GM18909 (cell line): ENCODE measurements around the gene SYT9.
A peak's percentile ranks its signal among the peaks of the same experiment; 100 is the strongest.

Source experiments
- ATAC-seq: cut with Tn5 transposase; IDR thresholded peaks from one replicate; pipeline ENCODE4 v1.9.1; 2021; ENCODE audit warnings: mild to moderate bottlenecking; ENCODE audit not compliant: unreplicated experiment, poor library complexity

The SYT9 gene

GRCh38 chr11:7418061-7418460 lies 166.4 kb downstream of the SYT9 start:
- no peak for ATAC-seq

DNA sequence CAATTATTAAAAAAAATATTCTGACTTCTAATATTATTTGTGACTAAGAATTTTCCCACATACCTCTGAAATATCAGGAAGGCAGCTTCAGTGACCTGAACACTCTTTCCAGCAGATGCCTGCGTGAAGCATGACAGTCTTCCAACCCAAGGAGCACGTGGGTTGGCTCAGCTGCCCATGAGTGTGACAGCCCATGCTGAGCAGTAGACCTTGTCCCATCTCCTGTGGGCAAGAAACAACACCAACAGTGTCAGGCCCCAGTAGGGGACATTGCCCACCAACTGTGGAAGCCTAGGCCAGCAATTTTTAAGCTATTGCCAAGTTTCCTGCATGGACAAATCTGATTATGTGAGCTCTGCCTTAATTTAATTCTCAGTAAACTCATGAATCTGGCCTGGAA lies 167.2 kb downstream of the SYT9 start:
- ATAC-seq, result no peak

GRCh38 chr11:7421136-7421535 lies 169.4 kb downstream of the SYT9 start:
- ATAC-seq, result no peak

DNA sequence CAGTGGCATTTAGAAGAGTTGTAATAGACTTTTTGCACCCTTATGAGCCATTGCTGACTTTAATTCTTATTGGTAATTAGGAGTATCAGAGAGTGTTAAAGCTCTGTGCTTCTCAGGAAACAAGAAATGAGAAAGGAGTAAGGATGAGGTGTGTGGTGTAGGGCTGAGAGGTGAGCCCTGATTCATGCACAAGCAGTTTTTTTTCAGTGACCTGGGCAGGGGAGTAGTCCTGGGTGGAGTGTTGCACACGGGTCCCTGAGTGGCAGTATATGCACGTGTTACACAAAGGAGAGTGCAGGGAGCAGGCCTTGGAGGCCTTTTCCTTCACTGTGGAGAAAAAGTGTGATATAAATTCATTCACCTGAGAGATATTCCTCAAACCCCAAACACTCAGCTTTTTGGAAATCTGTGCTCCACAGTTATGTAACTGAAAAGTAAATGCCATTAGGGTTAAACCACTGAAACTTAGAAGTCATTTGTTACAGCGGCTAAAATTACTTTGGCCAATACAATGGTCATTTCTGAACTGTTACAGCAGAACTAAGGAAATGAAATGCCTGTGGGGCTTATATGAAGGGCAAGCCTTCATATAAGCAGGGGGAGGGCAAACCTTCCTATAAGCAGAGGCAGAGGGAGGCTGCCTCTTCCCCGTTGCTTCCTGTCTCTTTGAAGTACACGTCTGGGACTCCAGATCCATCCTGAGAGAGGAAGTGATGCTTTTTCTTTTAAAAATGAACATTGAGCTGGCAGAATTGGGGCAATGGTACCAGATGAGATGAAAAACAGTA lies 171.0 kb downstream of the SYT9 start:
- no peak for ATAC-seq

DNA sequence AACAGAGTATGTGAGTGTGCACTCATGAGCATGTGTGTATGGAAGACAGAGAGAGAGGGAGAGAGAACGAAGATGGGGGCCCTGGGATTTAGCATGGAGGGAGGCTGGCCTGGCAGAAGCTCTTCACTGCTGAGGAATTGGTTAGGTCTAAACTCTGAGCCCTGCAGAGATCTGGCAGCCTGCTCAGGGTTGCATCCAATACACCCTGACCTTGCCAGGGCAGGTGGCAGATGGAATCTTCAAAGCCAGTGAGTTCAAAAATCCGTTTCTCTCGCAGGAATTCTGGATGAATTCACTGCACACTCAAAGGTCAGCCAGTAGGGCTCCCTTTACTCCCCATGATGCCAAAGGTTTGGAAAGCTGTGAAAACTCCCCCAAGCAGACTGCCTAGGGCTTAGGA lies 172.2 kb downstream of the SYT9 start:
- no peak for ATAC-seq

DNA sequence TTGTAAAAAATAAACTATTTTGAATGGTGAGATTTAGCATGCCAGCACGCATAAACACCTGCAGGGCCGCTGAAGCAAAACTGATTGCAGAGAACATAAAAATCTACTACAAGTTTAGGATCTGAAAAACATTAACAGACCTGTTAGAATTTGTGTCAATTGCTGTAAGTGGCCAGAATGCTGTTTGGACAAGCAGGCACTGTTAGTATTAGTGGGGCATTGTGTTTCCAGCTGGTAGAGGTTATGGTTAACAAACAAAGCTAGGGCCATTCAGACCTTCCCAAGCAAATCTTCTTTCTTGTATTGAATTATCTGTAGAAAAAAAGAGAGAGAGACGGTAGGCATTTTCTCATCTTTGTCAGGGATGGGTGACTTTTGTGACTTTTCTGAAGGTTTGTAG lies 176.0 kb downstream of the SYT9 start:
- ATAC-seq, result no peak

GRCh38 chr11:7428196-7428595 lies 176.5 kb downstream of the SYT9 start:
- no peak for ATAC-seq

DNA sequence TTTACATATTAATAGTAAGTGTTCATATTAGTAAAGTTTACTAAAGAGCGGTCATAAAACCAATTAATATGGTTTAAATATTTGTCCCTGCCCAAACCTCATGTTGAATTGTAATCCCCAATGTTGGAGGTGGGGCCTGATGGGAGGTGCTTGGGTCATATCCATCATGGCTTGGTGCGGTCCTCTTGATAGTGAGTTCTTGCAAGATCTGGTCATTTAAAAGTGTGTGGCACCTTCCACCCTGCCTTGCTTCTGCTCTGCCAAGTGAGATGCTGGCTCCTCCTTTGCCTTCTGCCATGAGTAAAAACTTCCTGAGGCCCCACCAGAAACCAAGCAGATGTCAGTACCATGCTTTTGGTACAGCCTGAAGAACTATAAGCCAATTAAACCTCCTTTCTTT lies 178.8 kb downstream of the SYT9 start:
- no peak for ATAC-seq

GRCh38 chr11:7435176-7435575 lies 183.5 kb downstream of the SYT9 start:
- no peak for ATAC-seq

- ATAC-seq, result no peak
Observed at GRCh38 chr11:7436146-7436545, 184.4 kb downstream of the SYT9 start.

GRCh38 chr11:7436657-7437056 lies 185.0 kb downstream of the SYT9 start:
- peak; percentile 86 for ATAC-seq

DNA sequence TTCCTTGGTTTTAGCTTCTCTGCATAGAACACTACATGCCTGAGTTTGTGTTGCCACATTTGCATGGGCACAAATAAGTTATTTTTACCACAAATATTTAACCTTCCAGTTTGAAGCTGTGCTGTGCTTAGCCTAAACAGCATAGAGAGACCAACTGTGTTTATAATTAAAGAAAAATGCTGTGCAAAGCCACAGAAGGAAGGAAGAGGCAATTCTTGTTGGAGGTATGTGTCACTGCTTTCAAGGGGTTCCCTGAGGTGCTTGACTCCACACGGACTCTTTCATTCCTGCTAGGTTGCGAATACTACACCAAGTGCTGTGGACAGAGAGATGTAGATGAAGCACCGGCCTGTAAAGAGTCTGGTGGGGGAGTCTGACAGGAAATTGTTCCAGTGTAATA lies 186.0 kb downstream of the SYT9 start:
- ATAC-seq, result no peak

- ATAC-seq, result no peak
Observed at GRCh38 chr11:7439746-7440320, 188.1 kb downstream of the SYT9 start.

DNA sequence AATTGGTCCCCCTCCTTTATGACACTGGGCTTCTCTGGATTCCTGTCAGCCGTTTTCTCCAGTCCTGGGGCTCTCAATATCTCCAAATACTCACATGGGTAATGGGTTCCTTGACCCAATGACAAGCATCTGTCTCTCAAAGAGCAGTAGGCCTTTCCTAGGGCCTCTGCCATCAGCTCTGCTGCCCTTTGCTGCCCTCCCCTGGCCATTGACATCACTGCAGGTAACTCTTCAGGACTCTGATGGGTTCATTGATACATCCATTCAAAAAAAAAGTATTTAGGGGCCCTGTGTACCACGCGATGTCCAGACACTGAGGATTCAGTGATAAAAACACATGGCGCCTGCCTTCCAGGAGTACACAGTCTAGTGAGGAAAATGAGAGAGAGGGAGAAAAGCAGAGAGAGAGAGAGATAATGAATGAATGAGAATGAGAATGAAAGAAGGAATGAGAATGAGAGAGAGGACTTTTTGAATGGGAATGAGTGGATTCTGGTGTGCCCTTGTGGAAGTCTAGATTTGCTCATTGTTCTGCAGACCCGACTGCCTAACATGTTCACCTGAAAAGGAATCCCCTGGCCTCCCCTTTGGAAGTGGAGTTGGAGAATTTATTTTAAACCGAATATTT lies 191.0 kb downstream of the SYT9 start:
- peak; percentile 94 for ATAC-seq

- no peak for ATAC-seq
Observed at GRCh38 chr11:7444091-7444981, 192.6 kb downstream of the SYT9 start.

- ATAC-seq, result no peak
Observed at GRCh38 chr11:7445564-7445963, 193.9 kb downstream of the SYT9 start.

GRCh38 chr11:7448201-7448600 lies 196.5 kb downstream of the SYT9 start:
- ATAC-seq, result no peak

DNA sequence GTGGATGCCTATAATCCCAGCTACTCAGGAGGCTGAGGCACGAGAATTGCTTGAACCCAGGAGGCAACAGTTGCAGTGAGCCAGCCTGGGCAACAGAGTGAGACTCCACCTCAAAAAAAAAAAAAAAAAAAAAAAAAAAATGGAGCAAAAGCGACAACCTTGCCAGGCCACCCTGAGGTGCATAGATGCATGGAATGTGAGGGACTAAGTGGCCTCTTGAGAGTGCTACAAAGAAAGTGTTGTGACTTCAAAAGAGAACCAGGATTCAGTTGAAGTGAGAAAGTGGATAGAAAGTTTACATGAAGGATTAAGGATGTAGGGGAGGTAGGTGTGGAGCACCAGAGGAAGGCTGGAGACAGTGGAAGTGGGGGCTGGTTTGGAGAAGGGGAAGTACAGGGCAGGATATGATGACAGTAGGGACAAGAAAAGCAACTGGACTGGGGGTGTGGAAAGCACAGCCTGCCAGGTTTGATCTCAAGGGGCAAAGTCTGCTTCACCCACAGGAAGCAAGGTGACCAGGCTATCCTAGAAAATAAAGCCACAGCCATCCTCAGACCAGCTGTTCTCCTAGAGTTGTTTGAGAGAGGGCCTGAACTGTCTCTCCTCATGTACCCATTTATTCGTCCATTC lies 197.6 kb downstream of the SYT9 start:
- ATAC-seq, result no peak

GRCh38 chr11:7449841-7450214 lies 198.1 kb downstream of the SYT9 start:
- ATAC-seq, result no peak

GRCh38 chr11:7450836-7451235 lies 199.1 kb downstream of the SYT9 start:
- no peak for ATAC-seq
